ENCODE measurements around the gene ARMH4. TPM values are rescaled to one million over a fixed set of nuclear protein-coding genes. Genes with fewer than 3 reads are reported as not detected.

Gene ARMH4, protein sequence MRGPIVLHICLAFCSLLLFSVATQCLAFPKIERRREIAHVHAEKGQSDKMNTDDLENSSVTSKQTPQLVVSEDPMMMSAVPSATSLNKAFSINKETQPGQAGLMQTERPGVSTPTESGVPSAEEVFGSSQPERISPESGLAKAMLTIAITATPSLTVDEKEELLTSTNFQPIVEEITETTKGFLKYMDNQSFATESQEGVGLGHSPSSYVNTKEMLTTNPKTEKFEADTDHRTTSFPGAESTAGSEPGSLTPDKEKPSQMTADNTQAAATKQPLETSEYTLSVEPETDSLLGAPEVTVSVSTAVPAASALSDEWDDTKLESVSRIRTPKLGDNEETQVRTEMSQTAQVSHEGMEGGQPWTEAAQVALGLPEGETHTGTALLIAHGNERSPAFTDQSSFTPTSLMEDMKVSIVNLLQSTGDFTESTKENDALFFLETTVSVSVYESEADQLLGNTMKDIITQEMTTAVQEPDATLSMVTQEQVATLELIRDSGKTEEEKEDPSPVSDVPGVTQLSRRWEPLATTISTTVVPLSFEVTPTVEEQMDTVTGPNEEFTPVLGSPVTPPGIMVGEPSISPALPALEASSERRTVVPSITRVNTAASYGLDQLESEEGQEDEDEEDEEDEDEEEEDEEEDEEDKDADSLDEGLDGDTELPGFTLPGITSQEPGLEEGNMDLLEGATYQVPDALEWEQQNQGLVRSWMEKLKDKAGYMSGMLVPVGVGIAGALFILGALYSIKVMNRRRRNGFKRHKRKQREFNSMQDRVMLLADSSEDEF
- under 1 TPM in 1 of 2 donors, not detected in 1; 0.14 TPM for total RNA-seq

GRCh38 chr14:58152014-58152857, at the start of gene ARMH4:
Gene ARMH4, minus strand, starts transcription at chr14:58152213. Its CDS starts 12,855 bp downstream, at chr14:58139358.
- no peaks in the 10 kb centered on the region for H3K9me3 Mint-ChIP-seq
- no peak within 1 kb of the TSS for H3K27ac Mint-ChIP-seq
- DNase-seq (ENCODE audit: low spot score in 2 of 2), result peak in 1 of 2 donors; percentile 66
- peaks cover 0 to 10% of the 10 kb centered on the region in 2 donors for H3K36me3 Mint-ChIP-seq
- peak; percentile 89 to 96 for ATAC-seq

DNA sequence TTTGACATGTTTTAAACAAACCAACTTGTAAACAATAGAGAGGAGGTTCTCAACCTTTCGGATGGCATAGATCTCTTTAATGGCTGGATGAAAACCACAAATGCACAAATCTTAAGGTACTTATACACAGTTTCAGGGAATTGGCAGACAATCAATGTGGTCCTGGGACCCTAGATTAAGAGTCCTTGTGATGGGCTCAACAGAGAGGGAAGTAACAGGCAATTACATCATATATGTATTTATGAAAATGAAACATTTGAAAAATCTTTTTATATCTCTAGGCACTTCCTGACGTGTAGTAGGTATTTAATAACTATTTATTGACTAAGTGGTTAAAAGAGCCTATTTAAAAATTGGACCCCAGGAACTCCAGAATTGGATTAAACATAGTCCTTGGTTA, 48.8 kb upstream of the ARMH4 start:
- ATAC-seq, result no peak
- DNase-seq (ENCODE audit: low spot score in 2 of 2), result no peak
- Mint-ChIP-seq H3K9me3 (no peaks in the 10 kb centered on the region), H3K27ac (peak overlapping the region; percentile 96 to 98), H3K36me3 (peaks cover 0 to 11% of the 10 kb centered on the region in 2 donors)

GRCh38 chr14:58200480-58200841, 48.4 kb upstream of the ARMH4 start:
- H3K9me3 Mint-ChIP-seq, result no peaks in the 10 kb centered on the region
- DNase-seq (ENCODE audit: low spot score in 2 of 2) (no peak), ATAC-seq (peak; percentile 19 to 50)
- peak overlapping the region; percentile 96 to 98 for H3K27ac Mint-ChIP-seq
- peaks cover 0 to 11% of the 10 kb centered on the region in 2 donors for H3K36me3 Mint-ChIP-seq

DNA sequence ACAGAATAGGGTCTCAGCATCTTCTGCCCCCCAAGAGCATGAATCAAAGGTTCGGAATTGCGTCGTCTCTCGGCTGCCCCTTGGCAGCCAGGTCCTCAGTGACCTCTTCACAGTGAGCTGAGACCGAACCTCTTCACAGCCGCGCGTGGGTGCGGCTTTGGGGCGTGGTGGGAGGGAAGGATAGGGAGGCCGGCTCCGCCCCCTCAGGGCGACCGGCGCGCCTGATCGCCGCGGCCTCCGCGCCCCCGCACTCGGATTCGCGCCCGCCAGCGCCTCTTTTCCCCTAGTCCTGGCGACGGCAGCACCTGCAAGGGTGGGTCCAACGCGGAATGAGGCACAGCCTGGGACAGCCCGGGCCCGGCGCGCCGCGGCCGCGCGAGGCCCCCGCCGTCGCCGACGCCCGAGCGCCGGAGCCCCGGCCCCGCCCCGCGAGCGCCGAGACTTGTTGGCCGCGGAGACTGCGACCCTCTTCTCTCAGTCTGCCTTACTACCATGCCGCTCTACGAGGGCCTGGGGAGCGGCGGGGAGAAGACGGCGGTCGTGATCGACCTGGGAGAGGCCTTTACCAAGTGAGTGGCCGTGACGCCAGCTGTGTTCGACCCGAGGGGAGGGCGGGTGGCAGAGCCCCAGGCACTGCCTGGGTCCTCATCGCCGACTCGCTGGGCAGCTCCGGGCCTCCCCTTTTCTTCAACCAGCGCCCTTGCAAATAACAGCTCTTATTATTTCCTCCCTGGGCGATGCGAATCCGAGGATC, 47.9 kb upstream of the ARMH4 start, which contains the start of gene ACTR10:
ACTR10 (plus strand) TSS at position 424 of the 754 bp plus-strand sequence; CDS start at position 493, 69 bp downstream.
- H3K9me3 Mint-ChIP-seq, result no peaks in the 10 kb centered on the region
- ATAC-seq (peak; percentile 90 to 93), DNase-seq (ENCODE audit: low spot score in 2 of 2) (peak; percentile 85 to 92)
- H3K36me3 Mint-ChIP-seq, result peaks cover 0 to 11% of the 10 kb centered on the region in 2 donors
- H3K27ac Mint-ChIP-seq, result peak within 1 kb of the TSS; percentile 96 to 98

DNA sequence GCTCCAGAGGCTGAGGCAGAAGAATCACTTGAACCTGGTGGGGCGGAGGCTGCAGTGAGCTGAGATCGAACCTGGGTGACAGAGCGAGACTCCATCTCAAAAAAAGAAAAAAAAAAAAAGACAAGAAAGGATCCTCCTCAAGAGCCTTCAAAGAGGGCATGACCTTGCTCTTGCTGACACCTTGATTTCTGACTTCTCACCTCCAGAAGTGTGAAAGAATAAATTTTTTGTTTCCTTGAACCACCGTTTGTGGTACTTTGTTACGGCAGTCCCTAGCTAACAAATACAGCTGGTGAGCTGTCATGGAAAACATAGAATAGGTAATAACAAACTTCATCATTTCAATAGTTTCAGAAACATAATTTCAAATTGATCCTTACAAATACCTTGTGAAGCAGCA, 46.1 kb upstream of the ARMH4 start:
- H3K27ac Mint-ChIP-seq, result no peak overlapping the region
- ATAC-seq (no peak), DNase-seq (ENCODE audit: low spot score in 2 of 2) (no peak)
- H3K36me3 Mint-ChIP-seq, result peaks cover 0 to 11% of the 10 kb centered on the region in 2 donors
- no peaks in the 10 kb centered on the region for H3K9me3 Mint-ChIP-seq

DNA sequence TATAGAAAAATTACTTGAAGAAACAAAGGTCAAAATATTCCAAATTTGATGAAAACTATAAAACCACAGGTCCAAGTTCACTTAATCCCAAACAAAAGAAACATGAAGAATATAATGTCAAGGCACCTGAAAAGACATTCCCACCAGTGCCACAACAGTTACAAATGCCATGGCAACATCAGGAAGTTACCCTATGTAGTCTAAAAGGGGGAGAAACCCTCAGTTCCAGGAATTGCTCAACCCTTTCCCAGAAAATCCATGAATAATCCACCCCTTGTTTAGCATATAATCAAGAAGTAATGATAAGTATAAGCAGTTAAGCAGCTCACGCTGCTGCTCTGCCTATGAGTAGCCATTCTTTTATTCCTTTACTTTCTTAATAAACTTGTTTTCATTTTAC, 44.2 kb upstream of the ARMH4 start:
- DNase-seq (ENCODE audit: low spot score in 2 of 2), result no peak
- no peak for ATAC-seq
- no peaks in the 10 kb centered on the region for H3K9me3 Mint-ChIP-seq
- H3K27ac Mint-ChIP-seq, result no peak overlapping the region
- H3K36me3 Mint-ChIP-seq, result peaks cover 0 to 11% of the 10 kb centered on the region in 2 donors

DNA sequence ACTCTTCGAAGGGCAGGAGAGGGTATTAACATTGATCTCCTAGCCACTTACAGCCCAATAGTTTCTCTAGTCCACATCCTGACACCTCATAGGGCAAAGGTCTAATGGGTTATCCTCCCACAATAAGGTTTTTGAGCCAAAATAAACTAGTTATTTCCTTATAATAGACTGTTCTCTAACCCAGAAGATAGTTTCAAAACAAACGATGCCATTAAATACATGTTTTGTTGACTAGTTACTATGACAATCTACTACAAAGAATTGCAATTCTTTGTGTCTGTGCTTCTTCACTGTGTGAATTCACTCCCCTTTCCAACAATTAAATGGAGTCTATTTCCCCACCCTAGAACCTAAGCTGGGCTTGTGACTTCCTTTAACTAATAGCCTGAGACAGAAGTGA, 41.5 kb upstream of the ARMH4 start:
- no peak for DNase-seq (ENCODE audit: low spot score in 2 of 2)
- H3K9me3 Mint-ChIP-seq, result no peaks in the 10 kb centered on the region
- H3K36me3 Mint-ChIP-seq, result no peaks in the 10 kb centered on the region
- no peak for ATAC-seq
- H3K27ac Mint-ChIP-seq, result no peak overlapping the region

GRCh38 chr14:58191763-58192601, 40.0 kb upstream of the ARMH4 start:
- DNase-seq (ENCODE audit: low spot score in 2 of 2) (no peak), ATAC-seq (no peak)
- Mint-ChIP-seq H3K27ac (no peak overlapping the region), H3K9me3 (no peaks in the 10 kb centered on the region), H3K36me3 (no peaks in the 10 kb centered on the region)

GRCh38 chr14:58189176-58189575, 37.2 kb upstream of the ARMH4 start:
- Mint-ChIP-seq H3K27ac (no peak overlapping the region), H3K9me3 (no peaks in the 10 kb centered on the region), H3K36me3 (no peaks in the 10 kb centered on the region)
- DNase-seq (ENCODE audit: low spot score in 2 of 2), result no peak
- ATAC-seq, result no peak

DNA sequence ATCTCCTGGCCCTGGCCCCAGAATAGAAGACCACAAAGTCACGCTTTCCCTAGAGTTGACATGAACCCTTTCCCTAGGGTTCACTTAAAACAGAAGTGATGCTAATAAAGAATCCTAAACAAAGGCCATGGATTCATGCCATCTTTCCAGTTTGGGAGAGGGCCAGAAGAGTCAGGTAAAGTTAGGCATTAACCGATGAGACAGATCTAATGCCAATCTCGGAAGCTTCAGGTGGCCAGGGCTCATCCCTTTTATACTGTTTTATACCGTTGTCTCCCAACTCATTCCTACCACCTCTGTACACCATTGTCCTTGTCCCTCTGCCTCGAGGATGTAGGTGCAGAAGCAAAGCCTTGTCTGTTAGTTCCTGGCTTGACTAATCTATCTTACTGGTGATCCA, 25.1 kb upstream of the ARMH4 start:
- no peak for DNase-seq (ENCODE audit: low spot score in 2 of 2)
- Mint-ChIP-seq H3K27ac (no peak overlapping the region), H3K9me3 (no peaks in the 10 kb centered on the region), H3K36me3 (no peaks in the 10 kb centered on the region)
- ATAC-seq, result no peak

- Mint-ChIP-seq H3K27ac (peak overlapping the region in 1 of 2 donors; percentile 16), H3K9me3 (no peaks in the 10 kb centered on the region), H3K36me3 (no peaks in the 10 kb centered on the region)
- peak; percentile 70 to 83 for ATAC-seq
- DNase-seq (ENCODE audit: low spot score in 2 of 2), result peak in 1 of 2 donors; percentile 21
Measured at GRCh38 chr14:58171090-58171489, 19.1 kb upstream of the ARMH4 start.

DNA sequence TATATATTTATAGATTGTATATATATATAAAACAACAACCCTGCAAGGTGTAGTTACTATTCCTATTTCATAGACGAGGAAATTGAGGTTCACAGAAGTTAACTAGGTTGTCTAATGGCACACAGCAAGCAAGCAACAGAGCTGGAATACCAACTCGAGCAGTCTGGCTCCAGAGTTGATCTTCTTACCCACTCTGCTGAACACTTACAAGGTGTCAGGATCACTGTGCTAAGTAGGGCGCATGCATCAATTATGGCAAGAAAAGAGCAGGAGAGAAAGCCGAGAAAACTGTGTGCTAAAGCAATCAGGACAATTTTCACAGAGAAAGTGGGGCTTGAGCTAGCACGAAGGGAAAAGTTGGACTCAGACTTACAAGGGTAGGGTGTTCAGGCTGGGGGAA, 15.9 kb upstream of the ARMH4 start:
- no peaks in the 10 kb centered on the region for H3K36me3 Mint-ChIP-seq
- no peak for DNase-seq (ENCODE audit: low spot score in 2 of 2)
- no peaks in the 10 kb centered on the region for H3K9me3 Mint-ChIP-seq
- no peak for ATAC-seq
- no peak overlapping the region for H3K27ac Mint-ChIP-seq

GRCh38 chr14:58167057-58167456, 15.0 kb upstream of the ARMH4 start:
- Mint-ChIP-seq H3K27ac (no peak overlapping the region), H3K9me3 (no peaks in the 10 kb centered on the region), H3K36me3 (no peaks in the 10 kb centered on the region)
- no peak for ATAC-seq
- DNase-seq (ENCODE audit: low spot score in 2 of 2), result no peak

GRCh38 chr14:58166005-58166983, 14.3 kb upstream of the ARMH4 start:
- H3K36me3 Mint-ChIP-seq, result no peaks in the 10 kb centered on the region
- no peaks in the 10 kb centered on the region for H3K9me3 Mint-ChIP-seq
- DNase-seq (ENCODE audit: low spot score in 2 of 2) (peak; percentile 58 to 78), ATAC-seq (peak; percentile 77)
- no peak overlapping the region for H3K27ac Mint-ChIP-seq
